IMR-90 (cell line): ENCODE results near the gene TJP1. TPM values are rescaled to one million over a fixed set of nuclear protein-coding genes. Genes with fewer than 3 reads are reported as not detected.

Experiments used
- ATAC-seq: fragments of 200-7000 bp; cut with Tn5 transposase; 2 replicates; pipeline ENCODE4 v1.9.1; 2020; ENCODE audit warnings: low read depth, mild to moderate bottlenecking, moderate library complexity
- BruUV-seq: library from RNA; stranded (reverse); fragments of 400-500 nt; replicated peaks from 2 replicates; lab custom pipeline; 2021; lab: Mats Ljungman, UMichigan
- CTCF ChIA-PET: fragments of 300-600 bp; formaldehyde crosslinking; extraction: SDS; loops from one replicate; lab custom pipeline; 2021; ENCODE audit warnings: antibody characterized with exemption; lab: Yijun Ruan, JAX
- POLR2A ChIA-PET: fragments of 300-600 bp; sonication (Branson Sonifier 250); formaldehyde crosslinking; loops from one replicate; lab custom pipeline; 2022; ENCODE audit warnings: antibody characterized with exemption; ENCODE audit not compliant: unreplicated experiment; lab: Charles Lee
- DNase-seq: peaks from one replicate; pipeline ENCODE4 v3.0.0; 2013
- H2AFZ ChIP-seq: replicated peaks from 2 replicates; pipeline ENCODE3; 2013; ENCODE audit warnings: low read length, mild to moderate bottlenecking; ENCODE audit not compliant: poor library complexity
- H2AK5ac ChIP-seq: 2 replicates; pipeline ENCODE4 v1.6.1; 2013; ENCODE audit warnings: low read depth, low read length, inconsistent platforms
- H2AK9ac ChIP-seq: replicated peaks from 2 replicates; pipeline ENCODE3; 2013; ENCODE audit warnings: mild to moderate bottlenecking, low read depth, low read length, moderate library complexity; ENCODE audit not compliant: poor library complexity
- H2BK120ac ChIP-seq: 2 replicates; pipeline ENCODE4 v1.6.1; 2013; ENCODE audit warnings: low read depth, low read length, inconsistent platforms
- H2BK15ac ChIP-seq: 3 replicates; pipeline ENCODE4 v1.6.1; 2013; ENCODE audit warnings: low read depth, low read length, inconsistent platforms
- H2BK20ac ChIP-seq: 2 replicates; pipeline ENCODE4 v1.6.1; 2013; ENCODE audit warnings: low read depth, mild to moderate bottlenecking, inconsistent platforms, low read length, moderate library complexity
- H2BK5ac ChIP-seq: 2 replicates; pipeline ENCODE4 v1.6.1; 2013; ENCODE audit warnings: mild to moderate bottlenecking, low read depth, low read length, inconsistent platforms; ENCODE audit not compliant: poor library complexity, severe bottlenecking
- H3K14ac ChIP-seq: replicated peaks from 2 replicates; pipeline ENCODE4 v1.6.1; 2013; ENCODE audit warnings: low read depth, low read length, inconsistent platforms
- H3K18ac ChIP-seq: 2 replicates; pipeline ENCODE4 v1.6.1; 2013; ENCODE audit warnings: low read depth, low read length, control low read depth
- H3K23ac ChIP-seq: 2 replicates; pipeline ENCODE4 v1.6.1; 2013; ENCODE audit warnings: low read depth, low read length, inconsistent platforms
- H3K27ac ChIP-seq: 2 replicates; pipeline ENCODE4 v1.5.1; 2013; ENCODE audit warnings: mild to moderate bottlenecking, control low read depth, low read length; ENCODE audit not compliant: insufficient read depth
- H3K27me3 ChIP-seq: 2 replicates; pipeline ENCODE4 v1.6.1; 2013; ENCODE audit warnings: low read length; ENCODE audit not compliant: control insufficient read depth, insufficient read depth
- H3K36me3 ChIP-seq: 2 replicates; pipeline ENCODE4 v1.6.1; 2013; ENCODE audit warnings: low read length, mixed read lengths; ENCODE audit not compliant: control insufficient read depth, insufficient read depth
- H3K4ac ChIP-seq: 2 replicates; pipeline ENCODE4 v1.6.1; 2013; ENCODE audit warnings: low read depth, low read length, inconsistent platforms
- H3K4me1 ChIP-seq: 2 replicates; pipeline ENCODE4 v1.6.1; 2013; ENCODE audit warnings: low read length, mixed read lengths; ENCODE audit not compliant: control insufficient read depth, insufficient read depth
- H3K4me2 ChIP-seq: 2 replicates; pipeline ENCODE4 v1.6.1; 2013; ENCODE audit warnings: low read depth, mild to moderate bottlenecking, control low read depth, low read length, moderate library complexity
- H3K4me3 ChIP-seq: 2 replicates; pipeline ENCODE4 v1.5.1; 2013; ENCODE audit warnings: low read depth, mild to moderate bottlenecking, control low read depth, low read length, moderate library complexity; ENCODE audit not compliant: insufficient read depth
- H3K56ac ChIP-seq: 2 replicates; pipeline ENCODE4 v1.6.1; 2013; ENCODE audit warnings: low read length, inconsistent platforms; ENCODE audit not compliant: insufficient read depth; ENCODE audit errors: extremely low read depth
- H3K79me1 ChIP-seq, 2 experiments: 2 replicates each; pipeline ENCODE4 v1.6.1; 2013; ENCODE audit warnings: low read length in 2 of 2, inconsistent platforms in 1 of 2, low read depth in 1 of 2
- H3K9ac ChIP-seq: 2 replicates; pipeline ENCODE4 v1.6.1; 2013; ENCODE audit warnings: low read depth, low read length, control low read depth
- H3K9me1 ChIP-seq: 2 replicates; pipeline ENCODE4 v1.6.1; 2013; ENCODE audit warnings: low read length, inconsistent platforms; ENCODE audit not compliant: insufficient read depth
- H3K9me3 ChIP-seq: 2 replicates; pipeline ENCODE4 v1.6.1; 2013; ENCODE audit warnings: low read length; ENCODE audit not compliant: control insufficient read depth, insufficient read depth
- H4K20me1 ChIP-seq: 2 replicates; pipeline ENCODE4 v1.6.1; 2013; ENCODE audit warnings: low read length, inconsistent platforms; ENCODE audit not compliant: insufficient read depth
- H4K5ac ChIP-seq: 2 replicates; pipeline ENCODE4 v1.6.1; 2013; ENCODE audit warnings: mild to moderate bottlenecking, low read depth, low read length, control low read depth
- H4K8ac ChIP-seq, 2 experiments: 2 replicates each; pipeline ENCODE4 v1.6.1; 2013; ENCODE audit warnings: low read depth in 2 of 2, low read length in 2 of 2, control low read depth in 1 of 2, inconsistent platforms in 1 of 2
- H4K91ac ChIP-seq: 2 replicates; pipeline ENCODE4 v1.6.1; 2013; ENCODE audit warnings: low read depth, low read length, inconsistent platforms; ENCODE audit not compliant: insufficient read depth
- BHLHE40 ChIP-seq: fragments of 150-350 bp; IDR thresholded peaks from 2 replicates; pipeline ENCODE4 v1.6.1; 2016; ENCODE audit warnings: mild to moderate bottlenecking, low read depth, low read length
- CEBPB ChIP-seq: IDR thresholded peaks from 2 replicates; pipeline ENCODE4 v1.6.1; 2012; ENCODE audit warnings: low read depth, low read length, improper control_type of control experiment
- CHD1 ChIP-seq: IDR thresholded peaks from 2 replicates; pipeline ENCODE4 v1.6.1; 2012; ENCODE audit warnings: low read depth, low read length, improper control_type of control experiment
- FOS ChIP-seq: fragments of 150-350 bp; IDR thresholded peaks from 2 replicates; pipeline ENCODE4 v1.6.1; 2016; ENCODE audit warnings: low read depth, low read length
- MAFK ChIP-seq: IDR thresholded peaks from 2 replicates; pipeline ENCODE4 v1.6.1; 2012; ENCODE audit warnings: low read depth, low read length, improper control_type of control experiment
- MAZ ChIP-seq: IDR thresholded peaks from 2 replicates; pipeline ENCODE4 v1.6.1; 2012; ENCODE audit warnings: low read depth, mild to moderate bottlenecking, low read length, improper control_type of control experiment, moderate library complexity, borderline replicate concordance
- NFE2L2 ChIP-seq: fragments of 150-350 bp; IDR thresholded peaks from 2 replicates; pipeline ENCODE4 v1.6.1; 2016; ENCODE audit warnings: low read depth, mild to moderate bottlenecking, low read length
- POLR2A ChIP-seq: IDR thresholded peaks from 2 replicates; pipeline ENCODE4 v1.6.1; 2012; ENCODE audit warnings: mild to moderate bottlenecking, low read depth, low read length
- RFX5 ChIP-seq: IDR thresholded peaks from 2 replicates; pipeline ENCODE4 v1.8.0; 2012; ENCODE audit warnings: low read depth, mild to moderate bottlenecking, low read length, moderate library complexity
- SMC3 ChIP-seq: fragments of 150-350 bp; IDR thresholded peaks from 2 replicates; pipeline ENCODE4 v1.6.1; 2016; ENCODE audit warnings: low read depth, mild to moderate bottlenecking, antibody characterized with exemption, low read length, moderate library complexity
- WGBS, 2 experiments: methylation state at CpG; one replicate each; pipeline versions ENCODE4 v1.1.5 to v1.1.7; 2013; ENCODE audit warnings: missing lambda C conversion rate in 2 of 2; ENCODE audit not compliant: insufficient read length in 1 of 2; ENCODE audit errors: extremely low coverage in 2 of 2; 5-methylcytosine and 5-hydroxymethylcytosine counted together
- dilution Hi-C: fragments of 300-500 bp; cut with HindIII; formaldehyde crosslinking; loops from one replicate; pipeline ENCODE4 v1.14.3; 2018; ENCODE audit warnings: low sequenced_read_pairs; ENCODE audit not compliant: unreplicated experiment
- in situ Hi-C: fragments of 300-500 bp; cut with MboI; formaldehyde crosslinking; loops from 3 replicates; pipeline ENCODE4 v1.14.3; 2019; ENCODE audit warnings: low sequenced_read_pairs, inconsistent platforms, mixed read lengths
- intact Hi-C: fragments of 100-400 bp; cut with micrococcal nuclease; formaldehyde crosslinking; loops from 2 replicates; pipeline ENCODE4 v1.10.0; 2022
- polyA plus RNA-seq, 3 experiments: library from polyadenylated mRNA; depleted of rRNA; stranded (reverse); fragments of >200 nt; gene quantifications; 2 replicates each; pipeline ENCODE4 v1.2.3, GENCODE V29; 2012; ENCODE audit warnings: low replicate concordance in 1 of 3
- total RNA-seq: library from RNA; depleted of rRNA; stranded (reverse); fragments of >200 nt; gene quantifications from 2 replicates; pipeline ENCODE4 v1.2.3, GENCODE V29; 2012
- TF ChIP-seq, protein P1 (sequence below): fragments of 150-350 bp; IDR thresholded peaks from 2 replicates; pipeline ENCODE4 v1.6.1; 2017; ENCODE audit warnings: mild to moderate bottlenecking, antibody characterized with exemption, low read length, low read depth
- TF ChIP-seq, protein P2 (sequence below): conservative IDR thresholded peaks from 2 replicates; pipeline ENCODE4 v1.5.1; 2012; ENCODE audit warnings: mild to moderate bottlenecking, low read depth, low read length, improper control_type of control experiment
- TF ChIP-seq, protein P3 (sequence below): fragments of 150-350 bp; IDR thresholded peaks from 2 replicates; pipeline ENCODE4 v1.6.1; 2016; ENCODE audit warnings: low read depth, mild to moderate bottlenecking, low read length, moderate library complexity, borderline replicate concordance

TJP1 gene
- total and polyA plus RNA-seq, 2 of the 4 experiments (the other 2 are of a cell fraction): 42.2 to 43.4 TPM

DNA sequence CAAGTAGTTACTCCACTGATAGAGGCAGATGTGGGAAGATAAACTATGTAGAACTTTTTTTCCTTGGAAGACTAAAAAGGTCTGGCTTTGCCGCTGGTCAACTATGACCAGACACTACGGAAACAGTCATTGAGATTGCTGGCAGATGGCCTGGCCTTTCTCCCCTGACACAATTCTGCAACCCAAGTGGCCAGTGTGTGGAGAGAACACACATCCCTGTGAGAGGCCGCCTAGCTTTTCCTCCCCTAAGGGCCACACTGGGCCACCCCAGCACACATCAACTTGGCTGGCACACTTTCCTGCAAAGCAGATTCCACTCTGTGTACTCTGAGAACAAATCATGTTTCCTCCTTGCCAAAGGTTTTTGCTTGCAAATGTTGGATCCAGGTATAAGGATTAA is 10.4 kb upstream of the TJP1 start:
- dilution Hi-C loops (no loop called here), intact Hi-C loops (no loop called here), in situ Hi-C loops (no loop called here)
- ATAC-seq: no peak
- H3K9me3 ChIP-seq: peaks cover 3% of the 10 kb centered on the region; the same call in 1 of the 2 replicates
- H3K4me1 ChIP-seq: peaks cover 2% of the 10 kb centered on the region; the same call in 1 of the 2 replicates
- no peaks in the 10 kb centered on the region for H3K79me1 ChIP-seq
- no peak overlapping the region for H3K4me2 ChIP-seq
- H3K36me3 ChIP-seq: no peaks in the 10 kb centered on the region
- no peak overlapping the region for H2BK120ac ChIP-seq
- no peak overlapping the region for H3K27ac ChIP-seq
- no peak overlapping the region for H4K91ac ChIP-seq
- H3K23ac ChIP-seq: no peak overlapping the region
- H2AFZ ChIP-seq: no peak overlapping the region
- no peak overlapping the region for H3K14ac ChIP-seq
- H2AK5ac ChIP-seq: no peak overlapping the region
- H3K4ac ChIP-seq: no peak overlapping the region
- H3K9me1 ChIP-seq: no peaks in the 10 kb centered on the region
- H3K18ac ChIP-seq: no peak overlapping the region
- ChIA-PET POLR2A (no interaction called here), CTCF (interaction anchor here (1.4 kb wide), 1 partner anchor 93 kb away, joined by 5 read pairs; no protein-coding TSS in a partner anchor)
- no peak for DNase-seq
- no peak overlapping the region for H4K5ac ChIP-seq
- no peak overlapping the region for H3K56ac ChIP-seq
- H2BK20ac ChIP-seq: no peak overlapping the region
- no peak overlapping the region for H2BK15ac ChIP-seq
- no peaks in the 10 kb centered on the region for H3K27me3 ChIP-seq
- no peak overlapping the region for H2BK5ac ChIP-seq
- H2AK9ac ChIP-seq: no peak overlapping the region
- no TSS peak for BruUV-seq
- TF ChIP-seq BHLHE40: no peak
- TF ChIP-seq, protein P1, sequence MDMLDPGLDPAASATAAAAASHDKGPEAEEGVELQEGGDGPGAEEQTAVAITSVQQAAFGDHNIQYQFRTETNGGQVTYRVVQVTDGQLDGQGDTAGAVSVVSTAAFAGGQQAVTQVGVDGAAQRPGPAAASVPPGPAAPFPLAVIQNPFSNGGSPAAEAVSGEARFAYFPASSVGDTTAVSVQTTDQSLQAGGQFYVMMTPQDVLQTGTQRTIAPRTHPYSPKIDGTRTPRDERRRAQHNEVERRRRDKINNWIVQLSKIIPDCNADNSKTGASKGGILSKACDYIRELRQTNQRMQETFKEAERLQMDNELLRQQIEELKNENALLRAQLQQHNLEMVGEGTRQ: no peak
- TF ChIP-seq, protein P2, sequence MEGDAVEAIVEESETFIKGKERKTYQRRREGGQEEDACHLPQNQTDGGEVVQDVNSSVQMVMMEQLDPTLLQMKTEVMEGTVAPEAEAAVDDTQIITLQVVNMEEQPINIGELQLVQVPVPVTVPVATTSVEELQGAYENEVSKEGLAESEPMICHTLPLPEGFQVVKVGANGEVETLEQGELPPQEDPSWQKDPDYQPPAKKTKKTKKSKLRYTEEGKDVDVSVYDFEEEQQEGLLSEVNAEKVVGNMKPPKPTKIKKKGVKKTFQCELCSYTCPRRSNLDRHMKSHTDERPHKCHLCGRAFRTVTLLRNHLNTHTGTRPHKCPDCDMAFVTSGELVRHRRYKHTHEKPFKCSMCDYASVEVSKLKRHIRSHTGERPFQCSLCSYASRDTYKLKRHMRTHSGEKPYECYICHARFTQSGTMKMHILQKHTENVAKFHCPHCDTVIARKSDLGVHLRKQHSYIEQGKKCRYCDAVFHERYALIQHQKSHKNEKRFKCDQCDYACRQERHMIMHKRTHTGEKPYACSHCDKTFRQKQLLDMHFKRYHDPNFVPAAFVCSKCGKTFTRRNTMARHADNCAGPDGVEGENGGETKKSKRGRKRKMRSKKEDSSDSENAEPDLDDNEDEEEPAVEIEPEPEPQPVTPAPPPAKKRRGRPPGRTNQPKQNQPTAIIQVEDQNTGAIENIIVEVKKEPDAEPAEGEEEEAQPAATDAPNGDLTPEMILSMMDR: no peak
- TF ChIP-seq MAZ: no peak
- no peak for TF ChIP-seq RFX5
- no peak for TF ChIP-seq CEBPB
- no peak for TF ChIP-seq CHD1
- TF ChIP-seq FOS: no peak
- no peak for TF ChIP-seq SMC3
- no peak for TF ChIP-seq MAFK
- TF ChIP-seq NFE2L2: no peak
- TF ChIP-seq, protein P3, sequence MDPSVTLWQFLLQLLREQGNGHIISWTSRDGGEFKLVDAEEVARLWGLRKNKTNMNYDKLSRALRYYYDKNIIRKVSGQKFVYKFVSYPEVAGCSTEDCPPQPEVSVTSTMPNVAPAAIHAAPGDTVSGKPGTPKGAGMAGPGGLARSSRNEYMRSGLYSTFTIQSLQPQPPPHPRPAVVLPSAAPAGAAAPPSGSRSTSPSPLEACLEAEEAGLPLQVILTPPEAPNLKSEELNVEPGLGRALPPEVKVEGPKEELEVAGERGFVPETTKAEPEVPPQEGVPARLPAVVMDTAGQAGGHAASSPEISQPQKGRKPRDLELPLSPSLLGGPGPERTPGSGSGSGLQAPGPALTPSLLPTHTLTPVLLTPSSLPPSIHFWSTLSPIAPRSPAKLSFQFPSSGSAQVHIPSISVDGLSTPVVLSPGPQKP: no peak
- no peak for TF ChIP-seq POLR2A
- H4K8ac ChIP-seq: no peak overlapping the region
- H4K20me1 ChIP-seq: no peaks in the 10 kb centered on the region
- no peak overlapping the region for H3K4me3 ChIP-seq
- no peak overlapping the region for H3K9ac ChIP-seq
- 100% methylated on average over 1 of the region's 3 CpGs; no CpG with 5 or more reads in 1 of the 2 experiments for WGBS, 2 experiments
